Lower leg skin (tissue), 4 donors: ENCODE data around the gene SELPLG. TPM values are rescaled to one million over a fixed set of nuclear protein-coding genes. Genes with fewer than 3 reads are reported as not detected.

ENCODE experiments used
- DNase-seq, 2 donors: peaks; one replicate each; pipeline ENCODE4 v3.0.0-alpha.2; 2019; ENCODE audit warnings: low spot score in 2 of 2
- H3K4me3 ChIP-seq: fragments of 200-600 bp; sonication (generic); 2 replicates; pipeline ENCODE4 v1.5.1; 2017; ENCODE audit warnings: mild to moderate bottlenecking, low read depth; ENCODE audit not compliant: poor library complexity, severe bottlenecking
- CTCF ChIP-seq, 3 donors: fragments of 450-650 bp; IDR thresholded peaks; one replicate each; pipeline ENCODE4 v1.5.1; 2016; ENCODE audit warnings: antibody characterized with exemption in 3 of 3, mild to moderate bottlenecking in 3 of 3, moderate library complexity in 2 of 3
- POLR2A ChIP-seq, 2 donors: fragments of 450-650 bp; IDR thresholded peaks; one replicate each; pipeline ENCODE4 v1.6.1; 2016 to 2017; ENCODE audit warnings: antibody characterized with exemption in 2 of 2, mild to moderate bottlenecking in 1 of 2, moderate library complexity in 1 of 2
- WGBS, 2 donors: methylation state at CpG; one replicate each; pipeline ENCODE4 v1.1.5; 2018; 5-methylcytosine and 5-hydroxymethylcytosine counted together
- intact Hi-C: fragments of 100-400 bp; cut with DNase I; formaldehyde crosslinking; loops from one replicate; pipeline ENCODE4 v1.15.0; 2023; ENCODE audit warnings: low total_unique reads
- total RNA-seq, 4 donors: library from RNA; depleted of rRNA; stranded (reverse); fragments of >200 nt; gene quantifications; one replicate each; pipeline ENCODE4 v1.1.0, GENCODE V29; 2016

The SELPLG gene
- total RNA-seq, 4 donors from 2014 or later = 1.2 to 4.6 (median 3.0) TPM

GRCh38 chr12:108580531-108580930 is 53.2 kb downstream of the SELPLG start:
- no peak overlapping the region for H3K4me3 ChIP-seq
- 30 to 52% methylated on average over 3 of the region's 3 CpGs for WGBS, 2 donors
- DNase-seq = peak in 1 of 2 donors; percentile 37
- intact Hi-C loops = no loop called here
- TF ChIP-seq CTCF (IDR thresholded peaks at IDR 0.05) = no peak
- TF ChIP-seq POLR2A (IDR thresholded peaks at IDR 0.05) = no peak

GRCh38 chr12:108578813-108579212 is 54.9 kb downstream of the SELPLG start:
- intact Hi-C loops = loop anchor here (10.0 kb wide), 1 partner anchor 376 kb away; no protein-coding TSS in a partner anchor
- DNase-seq = no peak
- WGBS, 2 donors = 97% methylated on average over 3 of the region's 3 CpGs
- no peak for TF ChIP-seq POLR2A (IDR thresholded peaks at IDR 0.05)
- TF ChIP-seq CTCF (IDR thresholded peaks at IDR 0.05) = no peak
- H3K4me3 ChIP-seq = no peak overlapping the region

GRCh38 chr12:108578264-108578663 is 55.4 kb downstream of the SELPLG start:
- TF ChIP-seq CTCF (IDR thresholded peaks at IDR 0.05) (no peak), POLR2A (IDR thresholded peaks at IDR 0.05) (no peak)
- 63 to 71% methylated on average over 2 of the region's 2 CpGs for WGBS, 2 donors
- DNase-seq = peak in 1 of 2 donors; percentile 2
- intact Hi-C loops = loop anchor here (10.0 kb wide), 1 partner anchor 377 kb away; no protein-coding TSS in a partner anchor
- no peak overlapping the region for H3K4me3 ChIP-seq

- intact Hi-C loops = loop anchor here (10.0 kb wide), 1 partner anchor 377 kb away; no protein-coding TSS in a partner anchor
- no peak overlapping the region for H3K4me3 ChIP-seq
- TF ChIP-seq CTCF (IDR thresholded peaks at IDR 0.05) = no peak
- TF ChIP-seq POLR2A (IDR thresholded peaks at IDR 0.05) = no peak
- DNase-seq = no peak
Measured at GRCh38 chr12:108577458-108577857, 56.2 kb downstream of the SELPLG start.

- TF ChIP-seq CTCF (IDR thresholded peaks at IDR 0.05) (no peak), POLR2A (IDR thresholded peaks at IDR 0.05) (no peak)
- H3K4me3 ChIP-seq = no peak overlapping the region
- intact Hi-C loops = loop anchor here (10.0 kb wide), 1 partner anchor 378 kb away; no protein-coding TSS in a partner anchor
- peak in 1 of 2 donors; percentile 31 for DNase-seq
- 71 to 77% methylated on average over 6 of the region's 6 CpGs for WGBS, 2 donors
Measured at GRCh38 chr12:108576660-108577234, 56.9 kb downstream of the SELPLG start.
